DND-41 (cell line): ENCODE results near the gene LIPG.

Experiments used
- EZH2 ChIP-seq: IDR thresholded peaks from 3 replicates; pipeline ENCODE4 v1.6.1; 2012; ENCODE audit warnings: borderline replicate concordance, low read depth, mild to moderate bottlenecking, moderate library complexity, low read length, inconsistent platforms; ENCODE audit not compliant: severe bottlenecking
- TF ChIP-seq, protein P1 (sequence below): IDR thresholded peaks from 2 replicates; pipeline ENCODE4 v1.5.1; 2012; ENCODE audit warnings: borderline replicate concordance, low read length, moderate library complexity, mild to moderate bottlenecking; ENCODE audit not compliant: poor library complexity, severe bottlenecking; ENCODE audit errors: extremely low read depth

- TF ChIP-seq, protein P1, sequence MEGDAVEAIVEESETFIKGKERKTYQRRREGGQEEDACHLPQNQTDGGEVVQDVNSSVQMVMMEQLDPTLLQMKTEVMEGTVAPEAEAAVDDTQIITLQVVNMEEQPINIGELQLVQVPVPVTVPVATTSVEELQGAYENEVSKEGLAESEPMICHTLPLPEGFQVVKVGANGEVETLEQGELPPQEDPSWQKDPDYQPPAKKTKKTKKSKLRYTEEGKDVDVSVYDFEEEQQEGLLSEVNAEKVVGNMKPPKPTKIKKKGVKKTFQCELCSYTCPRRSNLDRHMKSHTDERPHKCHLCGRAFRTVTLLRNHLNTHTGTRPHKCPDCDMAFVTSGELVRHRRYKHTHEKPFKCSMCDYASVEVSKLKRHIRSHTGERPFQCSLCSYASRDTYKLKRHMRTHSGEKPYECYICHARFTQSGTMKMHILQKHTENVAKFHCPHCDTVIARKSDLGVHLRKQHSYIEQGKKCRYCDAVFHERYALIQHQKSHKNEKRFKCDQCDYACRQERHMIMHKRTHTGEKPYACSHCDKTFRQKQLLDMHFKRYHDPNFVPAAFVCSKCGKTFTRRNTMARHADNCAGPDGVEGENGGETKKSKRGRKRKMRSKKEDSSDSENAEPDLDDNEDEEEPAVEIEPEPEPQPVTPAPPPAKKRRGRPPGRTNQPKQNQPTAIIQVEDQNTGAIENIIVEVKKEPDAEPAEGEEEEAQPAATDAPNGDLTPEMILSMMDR = no peak
- TF ChIP-seq EZH2 = no peak
Observed at GRCh38 chr18:49601211-49601610, 39.4 kb downstream of the LIPG start.
